CD4-positive, alpha-beta memory T cell (primary cell): ENCODE results near the gene DNAJC5G. TPM values are rescaled to one million over a fixed set of nuclear protein-coding genes. Genes with fewer than 3 reads are reported as not detected.

Source experiments
- CTCF ChIA-PET: fragments of 350-600 bp; sonication (Branson Sonifier 250); formaldehyde crosslinking; loops from one replicate; lab custom pipeline; 2021; ENCODE audit warnings: inconsistent platforms; ENCODE audit not compliant: partially characterized antibody; lab: Charles Lee
- POLR2A ChIA-PET: fragments of 350-600 bp; sonication (Branson Sonifier 250); formaldehyde crosslinking; loops from one replicate; lab custom pipeline; 2021; ENCODE audit not compliant: partially characterized antibody; lab: Charles Lee
- DNase-seq, 5 donors: peaks; one replicate each; pipeline versions ENCODE4 v3.0.0 to v3.0.0-alpha.2; 2020 to 2022; ENCODE audit warnings: mixed read lengths in 1 of 5
- H3K27ac ChIP-seq: one replicate; pipeline ENCODE4 v1.7.0; 2013; ENCODE audit warnings: low read depth, low read length
- H3K27me3 ChIP-seq: 2 replicates; pipeline ENCODE4 v1.7.0; 2013; ENCODE audit warnings: mild to moderate bottlenecking, low read length, moderate library complexity; ENCODE audit not compliant: insufficient read depth
- H3K36me3 ChIP-seq: 2 replicates; pipeline ENCODE4 v1.7.0; 2013; ENCODE audit warnings: mild to moderate bottlenecking, low read length, moderate library complexity; ENCODE audit not compliant: insufficient read depth
- H3K4me1 ChIP-seq: 2 replicates; pipeline ENCODE4 v1.7.0; 2013; ENCODE audit warnings: mild to moderate bottlenecking, low read length, moderate library complexity; ENCODE audit not compliant: insufficient read depth
- H3K4me3 ChIP-seq, 2 donors: one replicate each; pipeline ENCODE4 v1.7.0; 2013; ENCODE audit warnings: low read length in 2 of 2, mild to moderate bottlenecking in 1 of 2
- H3K9me3 ChIP-seq, 2 donors: one replicate each; pipeline ENCODE4 v1.7.0; 2013; ENCODE audit warnings: low read length in 2 of 2, control low read depth in 1 of 2; ENCODE audit not compliant: control insufficient read depth in 1 of 2
- H3K27ac Mint-ChIP-seq, 7 donors: one replicate each; pipeline ENCODE4 v1.8.0; 2020 to 2021; ENCODE audit warnings: mixed read lengths in 7 of 7, mild to moderate bottlenecking in 6 of 7, inconsistent platforms in 3 of 7, moderate library complexity in 3 of 7
- H3K27me3 Mint-ChIP-seq, 2 donors: one replicate each; pipeline ENCODE4 v1.8.0; 2020 to 2021; ENCODE audit warnings: mixed read lengths in 2 of 2
- H3K36me3 Mint-ChIP-seq, 2 donors: one replicate each; pipeline ENCODE4 v1.8.0; 2020 to 2021; ENCODE audit warnings: mixed read lengths in 2 of 2, inconsistent platforms in 1 of 2, mild to moderate bottlenecking in 1 of 2
- H3K4me1 Mint-ChIP-seq, 4 donors: one replicate each; pipeline ENCODE4 v1.8.0; 2020 to 2021; ENCODE audit warnings: mixed read lengths in 4 of 4, mild to moderate bottlenecking in 1 of 4
- H3K4me3 Mint-ChIP-seq, 8 donors: one replicate each; pipeline ENCODE4 v1.8.0; 2020 to 2021; ENCODE audit warnings: mixed read lengths in 8 of 8, mild to moderate bottlenecking in 7 of 8, moderate library complexity in 6 of 8, inconsistent platforms in 3 of 8
- H3K9me3 Mint-ChIP-seq, 8 donors: one replicate each; pipeline ENCODE4 v1.8.0; 2020 to 2021; ENCODE audit warnings: mixed read lengths in 8 of 8, mild to moderate bottlenecking in 5 of 8, inconsistent platforms in 3 of 8, moderate library complexity in 1 of 8
- intact Hi-C: fragments of 100-400 bp; cut with micrococcal nuclease; formaldehyde crosslinking; loops from one replicate; pipeline ENCODE4 v1.15.1; 2023
- polyA plus RNA-seq, 2 donors: library from polyadenylated mRNA; unstranded; fragments of 300-500 nt; fragmentation: Illumina TruSeq; gene quantifications; one replicate each; pipeline ENCODE4 v1.2.3, GENCODE V29; 2021
- total RNA-seq, 2 experiments: library from RNA; stranded (reverse); gene quantifications; one replicate each; pipeline ENCODE4 v1.2.3, GENCODE V29; 2021

DNAJC5G gene
- total and polyA plus RNA-seq, 4 experiments from 2014 or later, result not detected

DNA sequence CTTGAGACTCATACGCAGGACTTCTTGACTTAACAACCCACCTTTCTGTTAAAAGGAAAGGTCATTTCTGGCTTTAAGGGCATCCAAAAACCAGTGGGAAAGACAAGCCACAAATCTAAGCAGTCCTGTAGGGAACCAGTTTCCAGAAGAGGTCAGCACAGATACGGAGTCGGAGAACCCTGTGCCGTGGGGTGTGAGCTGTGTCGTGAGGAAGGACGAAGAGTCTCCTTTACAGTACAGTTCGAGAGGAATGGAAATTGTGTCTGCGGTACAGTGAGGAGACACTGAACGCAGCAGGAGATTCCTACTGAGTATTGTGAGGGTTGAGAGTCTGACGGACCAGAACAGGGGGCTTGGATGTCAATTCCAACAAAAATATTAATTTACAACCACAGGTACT lies 30.1 kb upstream of the DNAJC5G start:
- DNase-seq, result no peak
- ChIA-PET CTCF (no interaction called here), POLR2A (no interaction called here)
- Mint-ChIP-seq H3K36me3 (peaks cover 13 to 37% of the 10 kb centered on the region in 2 donors), H3K27ac (peak overlapping the region in 1 of 7 donors; percentile 32), H3K4me1 (peaks cover 0 to 19% (median 7%) of the 10 kb centered on the region in 4 donors), H3K4me3 (no peak overlapping the region), H3K27me3 (peaks cover 0 to 4% of the 10 kb centered on the region in 2 donors), H3K9me3 (peaks cover 0 to 2% (median 0%) of the 10 kb centered on the region in 8 donors)
- H3K27me3 ChIP-seq, result peaks cover 4% of the 10 kb centered on the region
- intact Hi-C loops, result no loop called here
- H3K4me1 ChIP-seq, result peaks cover 9% of the 10 kb centered on the region
- no peak overlapping the region for H3K4me3 ChIP-seq
- no peak overlapping the region for H3K27ac ChIP-seq
- peaks cover 30% of the 10 kb centered on the region for H3K36me3 ChIP-seq
- no peaks in the 10 kb centered on the region for H3K9me3 ChIP-seq

DNA sequence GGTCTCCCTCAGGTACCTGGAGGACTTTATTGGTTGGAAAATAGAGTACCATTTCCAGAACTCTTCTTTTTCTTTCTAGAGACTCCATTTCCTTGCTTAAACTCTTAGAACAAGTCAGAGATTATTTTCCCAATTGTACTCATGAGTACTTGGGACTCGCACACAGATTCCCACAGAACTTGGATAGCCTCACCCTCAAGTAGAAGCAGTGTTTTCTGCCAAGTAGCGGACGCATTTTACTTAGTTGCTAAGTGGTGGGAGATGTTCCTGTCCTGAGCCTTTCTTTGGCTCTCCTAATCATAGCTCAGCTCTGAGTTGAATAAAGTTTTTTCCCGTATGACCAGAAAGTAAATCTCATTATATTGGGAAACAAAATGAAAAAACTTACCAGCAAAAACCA lies 29.6 kb upstream of the DNAJC5G start:
- Mint-ChIP-seq H3K36me3 (peaks cover 9 to 32% of the 10 kb centered on the region in 2 donors), H3K4me3 (no peak overlapping the region), H3K27ac (no peak overlapping the region), H3K27me3 (peaks cover 0 to 4% of the 10 kb centered on the region in 2 donors), H3K4me1 (peaks cover 0 to 19% (median 7%) of the 10 kb centered on the region in 4 donors), H3K9me3 (peaks cover 0 to 2% (median 0%) of the 10 kb centered on the region in 8 donors)
- intact Hi-C loops, result no loop called here
- no peak for DNase-seq
- Histone ChIP-seq H3K4me1 (peaks cover 9% of the 10 kb centered on the region), H3K4me3 (no peak overlapping the region), H3K27ac (no peak overlapping the region), H3K9me3 (no peaks in the 10 kb centered on the region), H3K36me3 (peaks cover 25% of the 10 kb centered on the region), H3K27me3 (peaks cover 4% of the 10 kb centered on the region)
- CTCF ChIA-PET, result no interaction called here
- POLR2A ChIA-PET, result no interaction called here

DNA sequence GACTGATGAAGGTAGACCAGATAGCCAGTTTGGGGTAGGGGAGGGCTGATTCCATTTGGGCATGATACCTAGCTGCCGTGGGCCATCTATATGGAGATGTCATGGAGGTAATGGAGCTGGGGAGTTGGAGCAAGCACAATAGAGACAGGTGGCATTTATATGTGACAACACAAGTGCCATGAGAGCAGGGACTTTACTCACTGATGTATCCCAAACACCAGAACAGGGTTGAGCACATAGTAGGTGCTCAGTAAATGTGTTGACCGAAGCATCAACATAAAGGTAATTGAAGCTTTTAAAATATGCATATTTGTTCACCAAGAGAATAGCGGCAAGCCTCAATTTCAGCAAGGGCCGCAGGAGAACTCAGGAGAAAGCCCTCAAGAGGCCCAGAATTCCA lies 27.3 kb upstream of the DNAJC5G start:
- Mint-ChIP-seq H3K27me3 (peaks cover 6 to 12% of the 10 kb centered on the region in 2 donors), H3K27ac (no peak overlapping the region), H3K36me3 (peaks cover 4 to 9% of the 10 kb centered on the region in 2 donors), H3K4me3 (no peak overlapping the region), H3K9me3 (no peaks in the 10 kb centered on the region), H3K4me1 (peaks cover 0 to 1% (median under 1%) of the 10 kb centered on the region in 4 donors)
- DNase-seq, result no peak
- H3K27me3 ChIP-seq, result peaks cover 4% of the 10 kb centered on the region
- H3K27ac ChIP-seq, result no peak overlapping the region
- H3K9me3 ChIP-seq, result no peaks in the 10 kb centered on the region
- no peaks in the 10 kb centered on the region for H3K4me1 ChIP-seq
- POLR2A ChIA-PET, result interaction anchor here (0.7 kb wide), 1 partner anchor 35 kb away, joined by 3 read pairs; no protein-coding TSS in a partner anchor
- H3K36me3 ChIP-seq, result peaks cover 8% of the 10 kb centered on the region
- intact Hi-C loops, result no loop called here
- CTCF ChIA-PET, result interaction anchor here (1.0 to 3.8 kb wide), 2 partner anchors 32 to 55 kb away, joined by 4 to 28 read pairs; partner anchors contain the start of gene TRIM54
- no peak overlapping the region for H3K4me3 ChIP-seq

DNA sequence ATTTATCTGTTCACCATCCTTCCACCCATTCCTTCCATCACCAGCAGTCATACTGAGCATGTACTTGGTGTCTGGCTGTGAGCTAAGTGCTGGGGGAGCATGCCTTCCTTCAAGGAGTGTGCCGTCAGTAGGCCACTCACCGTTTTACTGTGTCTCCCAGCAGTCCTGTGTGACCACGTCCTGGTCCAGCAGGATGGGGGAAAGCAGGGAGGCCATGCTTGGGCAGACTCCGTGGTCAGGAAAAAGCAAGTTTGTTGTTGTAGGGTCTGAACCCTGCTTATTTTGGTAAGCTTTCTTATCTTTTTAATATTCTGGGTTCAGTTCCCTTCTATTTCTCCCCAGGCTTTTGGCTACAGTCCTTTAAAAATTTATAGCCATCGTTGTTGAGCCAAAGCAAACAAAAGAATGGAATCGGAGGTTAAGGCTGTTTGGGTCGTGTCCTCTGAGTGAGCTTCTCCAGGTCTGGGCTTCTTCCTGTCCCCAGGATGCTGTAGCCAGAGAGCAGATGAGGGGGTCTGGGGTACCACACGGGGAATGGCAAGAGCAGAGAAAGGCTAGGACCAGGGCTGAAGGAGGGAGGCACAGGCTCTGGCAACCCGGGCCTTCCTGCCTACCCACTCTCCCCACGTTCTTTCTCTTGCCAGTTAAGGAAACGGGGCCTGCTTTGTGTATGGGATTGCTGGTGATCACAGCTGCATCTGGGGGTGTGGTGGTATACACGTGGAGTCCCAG lies 25.9 kb upstream of the DNAJC5G start:
- Histone ChIP-seq H3K36me3 (no peaks in the 10 kb centered on the region), H3K4me1 (no peaks in the 10 kb centered on the region), H3K4me3 (no peak overlapping the region), H3K27ac (no peak overlapping the region), H3K27me3 (peaks cover 4% of the 10 kb centered on the region), H3K9me3 (no peaks in the 10 kb centered on the region)
- peaks cover 0 to under 1% of the 10 kb centered on the region in 2 donors for H3K36me3 Mint-ChIP-seq
- intact Hi-C loops, result no loop called here
- DNase-seq, result no peak
- H3K4me3 Mint-ChIP-seq, result no peak overlapping the region
- H3K4me1 Mint-ChIP-seq, result peaks cover 0 to 1% (median 0%) of the 10 kb centered on the region in 4 donors
- H3K27me3 Mint-ChIP-seq, result peaks cover 6 to 12% of the 10 kb centered on the region in 2 donors
- POLR2A ChIA-PET, result no interaction called here
- peak overlapping the region in 1 of 7 donors; percentile 36 for H3K27ac Mint-ChIP-seq
- no peaks in the 10 kb centered on the region for H3K9me3 Mint-ChIP-seq
- CTCF ChIA-PET, result interaction anchor here (1.1 to 3.8 kb wide), 2 partner anchors 13 to 31 kb away, joined by 3 to 28 read pairs; partner anchors contain the start of gene TRIM54

DNA sequence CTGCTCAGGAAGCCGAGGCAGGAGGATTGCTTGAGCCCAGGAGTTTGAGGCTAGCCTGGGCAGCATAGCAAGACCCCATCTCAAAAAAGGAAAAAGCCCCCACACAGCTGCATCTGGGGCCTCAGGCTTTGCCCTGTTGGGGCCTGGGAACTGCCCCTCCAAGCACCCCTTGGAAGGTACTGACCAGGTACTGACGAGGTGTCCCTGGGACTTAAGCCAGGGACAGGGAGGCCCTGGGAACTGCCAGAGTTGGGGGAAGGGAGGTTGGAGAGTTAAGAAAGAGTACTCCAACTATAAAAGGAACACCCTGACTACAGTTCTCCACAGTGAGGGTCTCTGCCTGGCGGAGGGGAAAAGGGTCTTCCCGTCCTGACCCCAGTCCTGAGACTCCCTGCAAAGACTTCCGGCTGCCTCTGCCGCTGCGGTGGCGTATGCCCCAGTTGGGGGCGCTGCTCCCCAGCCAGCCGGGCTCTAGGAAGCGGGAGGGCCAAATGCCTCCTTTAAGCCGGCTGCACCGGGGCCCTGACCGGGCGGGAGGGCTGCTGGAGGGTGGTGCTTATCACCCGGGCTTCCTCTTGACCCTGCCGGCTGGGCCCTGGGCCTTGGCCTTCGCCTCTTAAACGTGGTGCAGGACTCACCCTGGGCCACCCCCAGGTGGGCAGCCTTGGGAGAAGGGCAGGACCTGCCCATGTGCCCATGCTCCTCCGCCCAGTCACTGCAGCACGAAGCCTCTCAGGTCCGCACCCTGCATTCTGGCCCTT lies 25.2 kb upstream of the DNAJC5G start:
- peaks cover 0 to 1% (median 0%) of the 10 kb centered on the region in 4 donors for H3K4me1 Mint-ChIP-seq
- Histone ChIP-seq H3K27ac (no peak overlapping the region), H3K4me1 (no peaks in the 10 kb centered on the region), H3K9me3 (no peaks in the 10 kb centered on the region), H3K27me3 (peaks cover 4% of the 10 kb centered on the region), H3K36me3 (no peaks in the 10 kb centered on the region), H3K4me3 (no peak overlapping the region)
- H3K36me3 Mint-ChIP-seq, result no peaks in the 10 kb centered on the region
- H3K27me3 Mint-ChIP-seq, result peaks cover 10 to 16% of the 10 kb centered on the region in 2 donors
- ChIA-PET POLR2A (no interaction called here), CTCF (interaction anchor here (1.1 to 3.8 kb wide), 2 partner anchors 30 to 51 kb away, joined by 3 to 28 read pairs; partner anchors contain the start of gene TRIM54)
- no peaks in the 10 kb centered on the region for H3K9me3 Mint-ChIP-seq
- H3K27ac Mint-ChIP-seq, result no peak overlapping the region
- peak in 4 of 5 donors; percentile 25 to 40 (median 32) for DNase-seq
- H3K4me3 Mint-ChIP-seq, result no peak overlapping the region
- intact Hi-C loops, result loop anchor here (1.0 kb wide), 1 partner anchor 30 kb away; no protein-coding TSS in a partner anchor

DNA sequence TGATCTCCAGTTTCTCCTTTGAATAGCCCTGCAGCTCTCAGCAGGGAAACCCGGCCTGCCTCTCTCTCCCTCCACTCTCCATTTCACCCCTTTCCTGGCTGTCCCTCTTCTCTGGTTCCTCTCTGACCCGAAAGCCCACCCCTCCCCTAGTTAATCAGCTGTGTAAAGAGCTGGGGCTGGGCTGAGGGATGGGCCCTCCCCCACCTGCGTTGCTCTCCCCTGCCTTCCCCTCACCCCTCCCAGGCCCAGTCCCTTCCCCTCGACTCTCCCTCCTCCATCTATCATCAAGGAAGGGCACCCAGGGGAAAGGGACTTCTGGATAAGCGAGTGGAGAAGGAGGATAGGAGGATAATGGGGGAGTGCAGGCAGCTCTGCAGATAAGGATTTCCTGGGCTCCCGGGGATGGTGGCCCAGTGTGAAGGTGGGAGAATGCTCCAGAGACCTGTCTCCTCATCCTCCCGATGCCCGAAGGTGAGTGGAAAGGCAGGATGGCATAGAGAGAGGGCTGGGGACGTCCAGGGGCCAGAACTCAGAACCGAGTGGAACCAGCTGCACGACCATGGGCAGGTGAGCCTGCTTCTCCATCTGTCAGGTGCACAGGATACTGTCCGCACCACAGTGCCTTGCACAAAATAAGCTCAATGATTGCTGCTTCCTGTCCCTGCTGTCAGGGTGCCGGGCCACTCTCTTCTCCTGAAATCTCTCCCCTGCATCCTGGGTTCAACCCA lies 24.4 kb upstream of the DNAJC5G start:
- H3K4me3 Mint-ChIP-seq, result no peak overlapping the region
- POLR2A ChIA-PET, result no interaction called here
- peaks cover 4% of the 10 kb centered on the region for H3K27me3 ChIP-seq
- no peak overlapping the region for H3K27ac ChIP-seq
- H3K36me3 Mint-ChIP-seq, result no peaks in the 10 kb centered on the region
- H3K27ac Mint-ChIP-seq, result no peak overlapping the region
- peaks cover 14 to 22% of the 10 kb centered on the region in 2 donors for H3K27me3 Mint-ChIP-seq
- CTCF ChIA-PET, result interaction anchor here (1.1 to 3.8 kb wide), 2 partner anchors 29 to 50 kb away, joined by 3 to 28 read pairs; partner anchors contain the start of gene TRIM54
- H3K9me3 Mint-ChIP-seq, result no peaks in the 10 kb centered on the region
- no peaks in the 10 kb centered on the region for H3K4me1 ChIP-seq
- intact Hi-C loops, result loop anchor here (1.0 kb wide), 1 partner anchor 29 kb away; no protein-coding TSS in a partner anchor
- H3K36me3 ChIP-seq, result no peaks in the 10 kb centered on the region
- no peaks in the 10 kb centered on the region for H3K9me3 ChIP-seq
- peaks cover 0 to 1% (median 0%) of the 10 kb centered on the region in 4 donors for H3K4me1 Mint-ChIP-seq
- no peak overlapping the region for H3K4me3 ChIP-seq
- no peak for DNase-seq
